GM12878 (cell line): ENCODE data around the gene NR6A1.

Experiments used
- CTCF ChIP-seq, 3 experiments: IDR thresholded peaks in 2 of 3; conservative IDR thresholded peaks in 1 of 3; 2 replicates each; pipeline ENCODE4 v1.5.1; 2011; ENCODE audit warnings: low read depth in 3 of 3, low read length in 3 of 3, mild to moderate bottlenecking in 3 of 3, control low read depth in 2 of 3, moderate library complexity in 2 of 3, inconsistent platforms in 1 of 3, mixed read lengths in 1 of 3; ENCODE audit not compliant: control insufficient read depth in 2 of 3, insufficient read depth in 1 of 3; ENCODE audit errors: extremely low read depth in 1 of 3
- ELK1 ChIP-seq: IDR thresholded peaks from 2 replicates; pipeline ENCODE4 v1.6.1; 2012; ENCODE audit warnings: low read depth, low read length, improper control_type of control experiment
- EP300 ChIP-seq, 2 experiments: fragments of 150-350 bp in 1 of 2; IDR thresholded peaks; 2 replicates each; pipeline ENCODE4 v1.6.1; 2011 to 2012; ENCODE audit warnings: low read depth in 2 of 2, low read length in 2 of 2, borderline replicate concordance in 1 of 2, improper control_type of control experiment in 1 of 2, inconsistent platforms in 1 of 2; ENCODE audit not compliant: control insufficient read depth in 1 of 2
- GABPA ChIP-seq: IDR thresholded peaks from 2 replicates; pipeline ENCODE4 v1.6.1; 2014; ENCODE audit warnings: antibody characterized with exemption, low read depth, mild to moderate bottlenecking, inconsistent platforms
- KDM1A ChIP-seq: fragments of 200-600 bp; sonication (generic); IDR thresholded peaks from 2 replicates; pipeline ENCODE4 v1.6.1; 2016; ENCODE audit warnings: borderline replicate concordance
- NFYA ChIP-seq: IDR thresholded peaks from 2 replicates; pipeline ENCODE4 v1.6.1; 2011; ENCODE audit warnings: low read depth, mild to moderate bottlenecking, low read length, improper control_type of control experiment, borderline replicate concordance
- NFYB ChIP-seq: IDR thresholded peaks from 2 replicates; pipeline ENCODE4 v1.6.1; 2011; ENCODE audit warnings: low read depth, mild to moderate bottlenecking, low read length, improper control_type of control experiment, moderate library complexity; ENCODE audit not compliant: insufficient read depth
- POLR2AphosphoS5 ChIP-seq: IDR thresholded peaks from 2 replicates; pipeline ENCODE4 v1.6.1; 2011; ENCODE audit warnings: mild to moderate bottlenecking, low read length, inconsistent platforms
- RUNX3 ChIP-seq: IDR thresholded peaks from 2 replicates; pipeline ENCODE4 v1.6.1; 2012; ENCODE audit warnings: low read length, inconsistent platforms
- ZNF384 ChIP-seq: IDR thresholded peaks from 2 replicates; pipeline ENCODE4 v1.6.1; 2012; ENCODE audit warnings: low read depth, mild to moderate bottlenecking, low read length, improper control_type of control experiment, borderline replicate concordance
- ZSCAN29 ChIP-seq: fragments of 450-650 bp; IDR thresholded peaks from 2 replicates; pipeline ENCODE4 v1.6.1; 2017; ENCODE audit warnings: mild to moderate bottlenecking, moderate library complexity
- TF ChIP-seq, protein P1 (sequence below): fragments of 450-650 bp; IDR thresholded peaks from 2 replicates; pipeline ENCODE4 v1.6.1; 2016; ENCODE audit warnings: mild to moderate bottlenecking
- TF ChIP-seq, protein P2 (sequence below): IDR thresholded peaks from 2 replicates; pipeline ENCODE4 v1.6.1; 2012; ENCODE audit warnings: mild to moderate bottlenecking, low read depth, low read length
- TF ChIP-seq, protein P3 (sequence below): IDR thresholded peaks from 2 replicates; pipeline ENCODE4 v1.6.1; 2011; ENCODE audit warnings: low read depth, low read length, improper control_type of control experiment, borderline replicate concordance

GRCh38 chr9:124685217-124685616, 85.9 kb downstream of the NR6A1 start:
- TF ChIP-seq, protein P1, sequence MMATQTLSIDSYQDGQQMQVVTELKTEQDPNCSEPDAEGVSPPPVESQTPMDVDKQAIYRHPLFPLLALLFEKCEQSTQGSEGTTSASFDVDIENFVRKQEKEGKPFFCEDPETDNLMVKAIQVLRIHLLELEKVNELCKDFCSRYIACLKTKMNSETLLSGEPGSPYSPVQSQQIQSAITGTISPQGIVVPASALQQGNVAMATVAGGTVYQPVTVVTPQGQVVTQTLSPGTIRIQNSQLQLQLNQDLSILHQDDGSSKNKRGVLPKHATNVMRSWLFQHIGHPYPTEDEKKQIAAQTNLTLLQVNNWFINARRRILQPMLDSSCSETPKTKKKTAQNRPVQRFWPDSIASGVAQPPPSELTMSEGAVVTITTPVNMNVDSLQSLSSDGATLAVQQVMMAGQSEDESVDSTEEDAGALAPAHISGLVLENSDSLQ: no peak
- TF ChIP-seq, protein P2, sequence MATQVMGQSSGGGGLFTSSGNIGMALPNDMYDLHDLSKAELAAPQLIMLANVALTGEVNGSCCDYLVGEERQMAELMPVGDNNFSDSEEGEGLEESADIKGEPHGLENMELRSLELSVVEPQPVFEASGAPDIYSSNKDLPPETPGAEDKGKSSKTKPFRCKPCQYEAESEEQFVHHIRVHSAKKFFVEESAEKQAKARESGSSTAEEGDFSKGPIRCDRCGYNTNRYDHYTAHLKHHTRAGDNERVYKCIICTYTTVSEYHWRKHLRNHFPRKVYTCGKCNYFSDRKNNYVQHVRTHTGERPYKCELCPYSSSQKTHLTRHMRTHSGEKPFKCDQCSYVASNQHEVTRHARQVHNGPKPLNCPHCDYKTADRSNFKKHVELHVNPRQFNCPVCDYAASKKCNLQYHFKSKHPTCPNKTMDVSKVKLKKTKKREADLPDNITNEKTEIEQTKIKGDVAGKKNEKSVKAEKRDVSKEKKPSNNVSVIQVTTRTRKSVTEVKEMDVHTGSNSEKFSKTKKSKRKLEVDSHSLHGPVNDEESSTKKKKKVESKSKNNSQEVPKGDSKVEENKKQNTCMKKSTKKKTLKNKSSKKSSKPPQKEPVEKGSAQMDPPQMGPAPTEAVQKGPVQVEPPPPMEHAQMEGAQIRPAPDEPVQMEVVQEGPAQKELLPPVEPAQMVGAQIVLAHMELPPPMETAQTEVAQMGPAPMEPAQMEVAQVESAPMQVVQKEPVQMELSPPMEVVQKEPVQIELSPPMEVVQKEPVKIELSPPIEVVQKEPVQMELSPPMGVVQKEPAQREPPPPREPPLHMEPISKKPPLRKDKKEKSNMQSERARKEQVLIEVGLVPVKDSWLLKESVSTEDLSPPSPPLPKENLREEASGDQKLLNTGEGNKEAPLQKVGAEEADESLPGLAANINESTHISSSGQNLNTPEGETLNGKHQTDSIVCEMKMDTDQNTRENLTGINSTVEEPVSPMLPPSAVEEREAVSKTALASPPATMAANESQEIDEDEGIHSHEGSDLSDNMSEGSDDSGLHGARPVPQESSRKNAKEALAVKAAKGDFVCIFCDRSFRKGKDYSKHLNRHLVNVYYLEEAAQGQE: no peak
- TF ChIP-seq NFYA (no peak), CTCF (IDR thresholded peaks at IDR 0.05 in 2 of 3, conservative IDR thresholded peaks at IDR 0.05 in 1 of 3; ENCODE audit: control insufficient read depth in 2 of 3, extremely low read depth in 1 of 3, insufficient read depth in 1 of 3, low read depth in 3 of 3, low read length in 3 of 3) (no peak), ZNF384 (no peak), ZSCAN29 (no peak), NFYB (no peak), EP300 (IDR thresholded peaks at IDR 0.05; ENCODE audit: borderline replicate concordance in 1 of 2, control insufficient read depth in 1 of 2, low read depth in 2 of 2, low read length in 2 of 2) (no peak), POLR2AphosphoS5 (no peak), RUNX3 (no peak), KDM1A (no peak), ELK1 (no peak), GABPA (no peak)
- TF ChIP-seq, protein P3, sequence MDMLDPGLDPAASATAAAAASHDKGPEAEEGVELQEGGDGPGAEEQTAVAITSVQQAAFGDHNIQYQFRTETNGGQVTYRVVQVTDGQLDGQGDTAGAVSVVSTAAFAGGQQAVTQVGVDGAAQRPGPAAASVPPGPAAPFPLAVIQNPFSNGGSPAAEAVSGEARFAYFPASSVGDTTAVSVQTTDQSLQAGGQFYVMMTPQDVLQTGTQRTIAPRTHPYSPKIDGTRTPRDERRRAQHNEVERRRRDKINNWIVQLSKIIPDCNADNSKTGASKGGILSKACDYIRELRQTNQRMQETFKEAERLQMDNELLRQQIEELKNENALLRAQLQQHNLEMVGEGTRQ: no peak
